Measurements from ENCODE around the gene PXYLP1.
"Not testable (repeated sequence)": the region's sequence is repeated elsewhere in the genome, so short reads cannot be mapped to it uniquely, and the experiment has no call there.

Gene PXYLP1

DNA sequence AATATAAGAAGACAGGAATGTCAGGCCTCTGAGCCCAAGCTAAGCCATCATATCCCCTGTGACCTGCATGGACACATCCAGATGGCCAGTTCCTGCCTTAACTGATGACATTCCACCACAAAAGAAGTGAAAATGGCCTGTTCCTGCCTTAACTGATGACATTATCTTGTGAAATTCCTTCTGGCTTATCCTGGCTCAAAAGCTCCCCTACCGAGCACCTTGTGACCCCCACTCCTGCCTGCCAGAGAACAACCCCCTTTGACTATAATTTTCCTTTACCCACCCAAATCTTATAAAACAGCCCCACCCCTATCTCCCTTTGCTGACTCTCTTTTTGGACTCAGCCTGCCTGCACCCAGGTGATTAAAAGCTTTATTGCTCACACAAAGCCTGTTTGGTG is 20.3 kb upstream of the PXYLP1 start:
- H3K4me1 ChIP-seq (ENCODE audit: control insufficient read depth, insufficient read depth, low read length, poor library complexity, severe bottlenecking); H3K4me3 ChIP-seq (ENCODE audit: extremely low read depth, insufficient read depth, low read length, poor library complexity, severe bottlenecking); H3K27ac ChIP-seq (ENCODE audit: low read depth, low read length, severe bottlenecking); H3K36me3 ChIP-seq (ENCODE audit: control insufficient read depth, insufficient read depth, low read length): not testable (repeated sequence)
- H3K9me3 ChIP-seq (ENCODE audit: control insufficient read depth, low read length): peaks cover 13% of the 10 kb centered on the region
- 50% methylated on average over 1 of the region's 1 CpG; no CpG with 5 or more reads in 1 of the 2 experiments for WGBS, 2 experiments (ENCODE audit: insufficient coverage in 2 of 2)

DNA sequence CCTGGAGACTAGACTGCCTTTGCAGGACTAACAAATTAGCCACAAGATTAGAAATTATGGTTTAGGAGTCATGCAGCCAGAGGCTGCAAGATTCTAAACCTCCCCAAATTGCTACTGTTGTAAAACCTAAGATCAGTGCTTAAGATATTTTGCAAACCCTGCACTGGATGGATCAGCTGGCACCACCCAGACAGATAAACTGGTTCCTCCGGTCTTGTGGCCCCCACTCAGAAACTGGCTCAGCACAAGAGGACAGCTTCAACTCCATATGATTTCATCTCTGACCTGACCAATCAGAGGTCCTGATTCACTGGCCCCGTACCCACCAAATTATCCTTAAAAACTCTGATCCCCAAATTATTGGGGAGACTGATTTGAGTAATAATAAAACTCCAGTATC is 19.5 kb upstream of the PXYLP1 start:
- H3K4me1 ChIP-seq (ENCODE audit: control insufficient read depth, insufficient read depth, low read length, poor library complexity, severe bottlenecking): no peaks in the 10 kb centered on the region
- H3K4me3 ChIP-seq (ENCODE audit: extremely low read depth, insufficient read depth, low read length, poor library complexity, severe bottlenecking): no peak overlapping the region
- no peak overlapping the region for H3K27ac ChIP-seq (ENCODE audit: low read depth, low read length, severe bottlenecking)
- H3K9me3 ChIP-seq (ENCODE audit: control insufficient read depth, low read length): peaks cover 13% of the 10 kb centered on the region
- no peaks in the 10 kb centered on the region for H3K36me3 ChIP-seq (ENCODE audit: control insufficient read depth, insufficient read depth, low read length)
- 100% methylated on average over 1 of the region's 2 CpGs; no CpG with 5 or more reads in 1 of the 2 experiments for WGBS, 2 experiments (ENCODE audit: insufficient coverage in 2 of 2)

DNA sequence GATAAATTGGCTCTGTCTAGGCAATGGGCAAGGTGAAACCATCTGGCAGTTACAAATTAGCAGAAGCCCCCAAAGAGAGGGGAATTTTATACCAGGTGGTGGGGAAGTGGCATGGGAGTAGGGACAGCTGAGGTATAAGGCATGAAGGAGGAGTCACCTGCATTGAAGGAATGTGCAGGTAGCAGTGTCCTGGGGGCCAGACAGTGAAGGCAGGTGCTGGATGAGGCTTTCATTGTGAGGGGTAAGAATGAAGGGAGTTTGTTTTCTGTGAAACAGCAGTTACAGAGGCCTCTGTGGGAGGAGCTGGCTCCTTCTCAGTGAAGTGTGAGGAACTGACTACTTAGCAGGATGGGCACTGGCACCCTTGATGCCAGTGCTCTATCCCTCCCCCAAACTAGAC is 19.1 kb upstream of the PXYLP1 start:
- Histone ChIP-seq H3K4me3 (ENCODE audit: extremely low read depth, insufficient read depth, low read length, poor library complexity, severe bottlenecking) (no peak overlapping the region), H3K9me3 (ENCODE audit: control insufficient read depth, low read length) (peaks cover 13% of the 10 kb centered on the region), H3K36me3 (ENCODE audit: control insufficient read depth, insufficient read depth, low read length) (no peaks in the 10 kb centered on the region), H3K27ac (ENCODE audit: low read depth, low read length, severe bottlenecking) (no peak overlapping the region), H3K4me1 (ENCODE audit: control insufficient read depth, insufficient read depth, low read length, poor library complexity, severe bottlenecking) (no peaks in the 10 kb centered on the region)

DNA sequence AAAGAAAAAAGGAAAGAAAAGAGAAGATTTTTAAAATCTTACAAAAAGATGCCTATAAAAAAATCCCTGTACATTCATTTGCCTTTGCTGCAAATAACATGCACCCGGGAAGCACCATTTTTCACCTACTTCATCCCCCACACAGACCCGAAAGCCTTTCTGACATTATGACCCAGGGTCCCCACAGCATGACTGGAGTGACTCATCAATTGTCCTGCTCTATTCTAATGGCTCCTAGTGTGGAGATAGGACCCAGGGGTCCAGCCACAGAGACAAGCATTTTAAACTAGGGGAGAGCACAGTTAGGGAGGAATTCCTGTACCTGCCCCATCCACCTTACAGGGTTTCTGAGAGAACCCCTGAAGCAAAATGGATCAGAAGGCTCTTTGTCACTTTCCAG is 14.7 kb upstream of the PXYLP1 start:
- no peak overlapping the region for H3K4me3 ChIP-seq (ENCODE audit: extremely low read depth, insufficient read depth, low read length, poor library complexity, severe bottlenecking)
- peaks cover 11% of the 10 kb centered on the region for H3K9me3 ChIP-seq (ENCODE audit: control insufficient read depth, low read length)
- no peaks in the 10 kb centered on the region for H3K36me3 ChIP-seq (ENCODE audit: control insufficient read depth, insufficient read depth, low read length)
- no peaks in the 10 kb centered on the region for H3K4me1 ChIP-seq (ENCODE audit: control insufficient read depth, insufficient read depth, low read length, poor library complexity, severe bottlenecking)
- 38 to 44% methylated on average over 1 to 2 of the region's 2 CpGs for WGBS, 2 experiments (ENCODE audit: insufficient coverage in 2 of 2)
- no peak overlapping the region for H3K27ac ChIP-seq (ENCODE audit: low read depth, low read length, severe bottlenecking)

DNA sequence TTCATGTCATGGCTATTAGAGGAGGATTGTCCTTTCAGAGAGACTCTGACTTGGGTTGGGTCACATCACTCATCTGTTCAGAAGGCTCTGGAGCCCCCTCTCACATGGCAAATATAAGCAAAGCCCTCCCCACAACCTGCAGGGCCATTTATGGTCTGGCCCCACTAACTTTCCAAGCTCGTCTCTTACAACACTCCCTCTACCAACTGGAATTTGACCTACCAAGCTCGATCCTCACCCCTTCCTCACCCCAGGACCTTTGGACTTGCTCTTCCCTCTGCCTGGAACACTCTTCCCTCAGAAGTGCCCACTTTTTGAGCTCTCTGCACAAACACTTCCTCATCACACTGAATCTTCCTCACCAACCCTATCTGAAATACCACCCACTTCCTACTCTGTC is 14.2 kb upstream of the PXYLP1 start:
- H3K4me3 ChIP-seq (ENCODE audit: extremely low read depth, insufficient read depth, low read length, poor library complexity, severe bottlenecking): no peak overlapping the region
- H3K27ac ChIP-seq (ENCODE audit: low read depth, low read length, severe bottlenecking): no peak overlapping the region
- peaks cover 7% of the 10 kb centered on the region for H3K9me3 ChIP-seq (ENCODE audit: control insufficient read depth, low read length)
- 82 to 92% methylated on average over 2 of the region's 2 CpGs for WGBS, 2 experiments (ENCODE audit: insufficient coverage in 2 of 2)
- no peaks in the 10 kb centered on the region for H3K4me1 ChIP-seq (ENCODE audit: control insufficient read depth, insufficient read depth, low read length, poor library complexity, severe bottlenecking)
- H3K36me3 ChIP-seq (ENCODE audit: control insufficient read depth, insufficient read depth, low read length): no peaks in the 10 kb centered on the region

DNA sequence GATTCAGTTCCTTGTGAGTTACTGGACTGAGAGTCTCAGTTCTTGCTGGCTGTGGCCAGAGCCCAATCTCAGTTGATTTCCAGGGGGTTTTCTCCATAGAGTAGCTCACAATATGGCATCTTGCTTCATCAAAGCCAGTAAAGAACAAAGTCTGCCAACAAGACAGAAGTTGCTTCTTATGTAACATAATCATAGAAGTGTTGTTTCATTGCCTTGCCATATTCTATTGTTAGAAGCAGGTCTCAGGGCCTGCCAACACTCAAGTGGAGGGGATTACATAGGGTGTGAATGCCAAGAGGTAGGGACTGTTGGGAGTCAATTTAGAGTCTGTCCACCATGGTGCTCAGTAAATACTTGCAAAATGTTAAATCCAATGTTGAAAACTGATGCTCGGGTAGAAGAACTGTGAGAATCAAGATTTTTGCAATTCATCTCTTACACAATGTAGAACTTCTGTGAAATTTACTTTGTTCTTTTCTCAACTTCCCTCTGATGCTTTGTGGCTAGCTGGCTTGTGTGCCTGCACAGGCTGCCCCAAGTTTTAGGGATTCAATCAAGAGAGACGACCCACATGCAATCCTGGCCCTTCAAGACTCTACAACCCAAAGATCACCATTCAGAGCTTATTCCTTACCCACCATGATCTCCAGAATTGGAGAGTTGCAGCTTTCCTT is 13.3 kb upstream of the PXYLP1 start:
- H3K4me3 ChIP-seq (ENCODE audit: extremely low read depth, insufficient read depth, low read length, poor library complexity, severe bottlenecking): no peak overlapping the region
- no peaks in the 10 kb centered on the region for H3K4me1 ChIP-seq (ENCODE audit: control insufficient read depth, insufficient read depth, low read length, poor library complexity, severe bottlenecking)
- WGBS, 2 experiments (ENCODE audit: insufficient coverage in 2 of 2): 0 to 50% methylated on average over 1 to 2 of the region's 2 CpGs
- no peak overlapping the region for H3K27ac ChIP-seq (ENCODE audit: low read depth, low read length, severe bottlenecking)
- no peaks in the 10 kb centered on the region for H3K36me3 ChIP-seq (ENCODE audit: control insufficient read depth, insufficient read depth, low read length)
- H3K9me3 ChIP-seq (ENCODE audit: control insufficient read depth, low read length): peaks cover 4% of the 10 kb centered on the region

DNA sequence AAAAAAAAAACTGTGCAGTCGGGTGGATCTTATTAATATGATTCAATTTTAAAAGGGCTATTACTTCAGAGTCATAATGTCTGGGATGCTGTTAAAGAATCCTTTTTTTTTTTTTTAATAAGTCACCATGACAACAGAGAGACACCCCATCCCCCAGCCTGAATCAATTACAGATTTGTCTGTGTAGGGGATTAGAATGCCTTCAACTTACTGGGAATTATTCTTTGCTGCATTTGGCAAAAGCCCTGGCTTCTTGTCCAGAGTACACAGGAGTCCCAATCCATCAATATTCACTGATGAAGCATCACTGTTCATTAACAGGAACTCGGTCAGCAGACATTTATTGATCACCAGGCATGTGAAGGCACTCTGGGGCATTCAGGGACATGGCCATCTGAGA is 12.7 kb upstream of the PXYLP1 start:
- H3K36me3 ChIP-seq (ENCODE audit: control insufficient read depth, insufficient read depth, low read length): no peaks in the 10 kb centered on the region
- H3K27ac ChIP-seq (ENCODE audit: low read depth, low read length, severe bottlenecking): no peak overlapping the region
- 87 to 89% methylated on average over 1 of the region's 2 CpGs for WGBS, 2 experiments (ENCODE audit: insufficient coverage in 2 of 2)
- no peak overlapping the region for H3K4me3 ChIP-seq (ENCODE audit: extremely low read depth, insufficient read depth, low read length, poor library complexity, severe bottlenecking)
- peaks cover 6% of the 10 kb centered on the region for H3K9me3 ChIP-seq (ENCODE audit: control insufficient read depth, low read length)
- H3K4me1 ChIP-seq (ENCODE audit: control insufficient read depth, insufficient read depth, low read length, poor library complexity, severe bottlenecking): no peaks in the 10 kb centered on the region

DNA sequence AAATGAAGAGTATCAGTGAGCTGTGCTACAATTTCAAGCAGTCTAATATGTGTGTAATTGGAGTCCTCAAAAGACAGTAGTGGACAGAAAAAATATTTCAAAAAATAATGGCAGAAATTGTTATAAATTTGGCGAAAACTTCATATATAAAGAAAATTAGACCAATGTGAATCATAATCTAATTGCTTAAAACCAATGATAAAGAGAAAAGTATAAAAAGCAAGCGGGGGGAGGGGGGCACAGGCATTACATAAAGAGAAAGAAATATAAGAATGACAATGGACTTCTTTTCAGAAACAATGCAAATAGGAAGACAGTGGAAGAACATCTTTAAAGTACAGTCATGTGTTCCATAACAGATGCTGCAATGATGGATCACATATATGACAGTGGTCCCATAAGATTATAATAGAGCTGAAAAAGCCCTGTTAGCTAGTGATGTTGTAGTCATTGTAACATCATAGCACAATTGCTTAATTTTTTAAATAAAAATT is 7.9 kb upstream of the PXYLP1 start:
- Histone ChIP-seq H3K9me3 (ENCODE audit: control insufficient read depth, low read length) (peaks cover 6% of the 10 kb centered on the region), H3K27ac (ENCODE audit: low read depth, low read length, severe bottlenecking) (no peak overlapping the region), H3K36me3 (ENCODE audit: control insufficient read depth, insufficient read depth, low read length) (no peaks in the 10 kb centered on the region), H3K4me1 (ENCODE audit: control insufficient read depth, insufficient read depth, low read length, poor library complexity, severe bottlenecking) (no peaks in the 10 kb centered on the region), H3K4me3 (ENCODE audit: extremely low read depth, insufficient read depth, low read length, poor library complexity, severe bottlenecking) (no peak overlapping the region)
- WGBS, 2 experiments (ENCODE audit: insufficient coverage in 2 of 2): 100% methylated on average over 1 of the region's 2 CpGs; no CpG with 5 or more reads in 1 of the 2 experiments

DNA sequence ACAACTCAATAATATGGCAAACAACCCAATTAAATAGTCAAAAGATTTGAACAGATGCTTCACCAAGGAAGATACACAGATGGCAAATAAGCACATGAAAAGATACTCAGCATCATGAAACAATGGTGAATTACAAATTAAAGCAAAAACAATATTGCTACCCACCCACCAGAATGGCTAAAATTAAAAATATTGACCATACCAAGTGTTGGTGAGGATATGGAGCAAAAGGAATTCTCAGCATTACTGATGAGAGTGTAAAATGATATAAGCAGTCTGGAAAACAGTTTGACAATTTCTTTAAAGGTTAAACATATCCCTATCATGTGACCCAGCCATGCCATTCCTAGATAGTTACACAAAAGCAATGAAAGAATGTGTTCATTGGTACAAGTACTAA is 5.7 kb upstream of the PXYLP1 start:
- no peak overlapping the region for H3K4me3 ChIP-seq (ENCODE audit: extremely low read depth, insufficient read depth, low read length, poor library complexity, severe bottlenecking)
- H3K36me3 ChIP-seq (ENCODE audit: control insufficient read depth, insufficient read depth, low read length): no peaks in the 10 kb centered on the region
- H3K27ac ChIP-seq (ENCODE audit: low read depth, low read length, severe bottlenecking): no peak overlapping the region
- H3K9me3 ChIP-seq (ENCODE audit: control insufficient read depth, low read length): peaks cover 6% of the 10 kb centered on the region
- no peaks in the 10 kb centered on the region for H3K4me1 ChIP-seq (ENCODE audit: control insufficient read depth, insufficient read depth, low read length, poor library complexity, severe bottlenecking)

DNA sequence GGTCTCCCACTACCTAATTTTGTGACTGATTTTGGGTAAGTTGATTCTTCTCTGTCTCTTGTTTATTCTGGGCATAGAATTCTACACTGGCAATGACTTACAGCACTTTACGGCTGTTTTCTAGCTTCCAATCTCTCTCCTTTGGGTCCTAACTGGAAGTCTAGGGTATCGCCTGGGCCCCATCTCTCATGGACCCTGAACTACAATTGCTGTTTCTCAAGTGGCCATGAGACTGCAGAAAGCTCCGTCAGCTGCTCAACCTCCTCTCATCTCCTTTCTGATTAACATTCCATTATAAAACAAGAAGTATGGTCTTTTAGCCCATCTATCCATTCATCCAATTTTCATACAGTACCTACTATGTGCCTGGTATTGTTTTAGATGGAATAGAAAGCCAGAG is 4.4 kb upstream of the PXYLP1 start:
- Histone ChIP-seq H3K9me3 (ENCODE audit: control insufficient read depth, low read length) (peaks cover 6% of the 10 kb centered on the region), H3K4me1 (ENCODE audit: control insufficient read depth, insufficient read depth, low read length, poor library complexity, severe bottlenecking) (no peaks in the 10 kb centered on the region), H3K36me3 (ENCODE audit: control insufficient read depth, insufficient read depth, low read length) (no peaks in the 10 kb centered on the region), H3K4me3 (ENCODE audit: extremely low read depth, insufficient read depth, low read length, poor library complexity, severe bottlenecking) (no peak overlapping the region), H3K27ac (ENCODE audit: low read depth, low read length, severe bottlenecking) (no peak overlapping the region)
- WGBS, 2 experiments (ENCODE audit: insufficient coverage in 2 of 2): 84 to 93% methylated on average over 2 of the region's 3 CpGs

DNA sequence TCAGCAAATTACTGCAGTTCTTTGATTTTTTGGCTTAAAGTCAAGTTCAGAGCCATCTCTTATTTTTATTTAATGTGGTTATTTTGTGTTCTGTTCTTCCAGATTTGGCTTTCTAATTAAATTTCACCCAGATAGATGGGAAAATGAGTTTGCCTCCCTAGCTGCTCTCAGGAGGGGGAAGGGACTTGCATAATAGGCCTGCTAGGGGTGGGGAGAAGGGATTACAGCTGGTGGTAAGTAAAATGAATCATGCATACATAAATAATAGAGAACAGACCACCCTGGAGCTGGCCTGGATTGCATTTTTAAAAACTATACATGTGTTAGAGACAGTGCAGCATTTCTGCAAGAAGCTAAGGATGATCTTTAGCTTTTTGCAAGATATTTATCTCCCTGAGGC is 3.9 kb upstream of the PXYLP1 start:
- H3K4me1 ChIP-seq (ENCODE audit: control insufficient read depth, insufficient read depth, low read length, poor library complexity, severe bottlenecking): no peaks in the 10 kb centered on the region
- H3K4me3 ChIP-seq (ENCODE audit: extremely low read depth, insufficient read depth, low read length, poor library complexity, severe bottlenecking): no peak overlapping the region

More for the DNA sequence above, 3.9 kb upstream of the PXYLP1 start:
- Histone ChIP-seq H3K36me3 (ENCODE audit: control insufficient read depth, insufficient read depth, low read length) (no peaks in the 10 kb centered on the region), H3K9me3 (ENCODE audit: control insufficient read depth, low read length) (peaks cover 6% of the 10 kb centered on the region), H3K27ac (ENCODE audit: low read depth, low read length, severe bottlenecking) (no peak overlapping the region)

All from mesodermal cell (in vitro differentiated cells).